Measurements from ENCODE around the gene GABBR2.

The GABBR2 gene

GRCh38 chr9:98364086-98364485, 344.6 kb downstream of the GABBR2 start:
- DNase-seq, result no peak

GRCh38 chr9:98363644-98364043, 345.1 kb downstream of the GABBR2 start:
- no peak for DNase-seq

- DNase-seq, result no peak
These were observed 346.0 kb downstream of the GABBR2 start for GRCh38 chr9:98362624-98363252.

DNA sequence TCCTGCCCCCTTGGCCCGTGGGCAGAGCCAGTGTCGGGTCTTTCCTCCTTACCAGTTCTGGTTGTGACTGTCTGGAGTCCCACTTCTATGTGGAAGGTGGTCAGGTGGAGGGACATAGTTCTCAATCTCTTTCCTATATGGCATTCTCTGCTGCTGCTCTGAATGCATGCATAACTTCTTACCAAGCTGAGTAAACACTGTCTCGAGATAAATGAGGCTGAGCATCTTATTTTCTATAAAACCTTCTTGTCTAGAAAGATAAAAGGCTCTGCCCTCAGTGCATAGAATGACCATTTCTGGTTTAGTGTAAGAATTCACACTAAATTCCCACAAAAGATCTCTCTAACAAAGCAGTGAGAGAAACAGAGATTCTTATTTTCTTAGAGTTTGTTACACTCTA, 347.1 kb downstream of the GABBR2 start:
- no peak for DNase-seq

DNA sequence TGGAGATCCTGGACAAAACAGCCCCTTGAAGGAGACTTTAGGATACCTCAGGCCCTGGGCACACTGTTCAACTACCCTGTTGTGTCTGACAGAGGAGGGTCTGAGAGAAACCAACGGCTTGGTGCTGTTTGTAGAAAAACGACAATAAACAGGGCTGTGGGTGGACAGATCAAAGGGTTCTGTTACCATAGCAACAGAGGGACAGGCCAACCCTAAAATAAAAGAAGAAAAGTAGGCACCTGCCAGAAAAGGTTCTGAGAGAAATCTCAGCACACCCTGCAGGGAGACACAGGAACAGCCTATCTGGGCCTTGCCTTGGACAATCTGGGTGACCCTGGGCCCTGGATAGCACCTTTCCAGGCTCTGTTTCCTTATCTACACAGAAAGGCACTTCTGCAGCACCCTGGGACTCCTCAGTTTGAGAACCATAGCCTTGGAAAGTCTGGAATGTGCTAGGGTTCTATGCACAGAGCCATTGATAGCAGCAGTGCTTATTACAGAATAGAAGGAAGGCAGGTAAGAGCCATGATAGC, 348.5 kb downstream of the GABBR2 start:
- DNase-seq, result no peak

- no peak for DNase-seq
These were observed 349.2 kb downstream of the GABBR2 start for GRCh38 chr9:98359569-98359968.

DNA sequence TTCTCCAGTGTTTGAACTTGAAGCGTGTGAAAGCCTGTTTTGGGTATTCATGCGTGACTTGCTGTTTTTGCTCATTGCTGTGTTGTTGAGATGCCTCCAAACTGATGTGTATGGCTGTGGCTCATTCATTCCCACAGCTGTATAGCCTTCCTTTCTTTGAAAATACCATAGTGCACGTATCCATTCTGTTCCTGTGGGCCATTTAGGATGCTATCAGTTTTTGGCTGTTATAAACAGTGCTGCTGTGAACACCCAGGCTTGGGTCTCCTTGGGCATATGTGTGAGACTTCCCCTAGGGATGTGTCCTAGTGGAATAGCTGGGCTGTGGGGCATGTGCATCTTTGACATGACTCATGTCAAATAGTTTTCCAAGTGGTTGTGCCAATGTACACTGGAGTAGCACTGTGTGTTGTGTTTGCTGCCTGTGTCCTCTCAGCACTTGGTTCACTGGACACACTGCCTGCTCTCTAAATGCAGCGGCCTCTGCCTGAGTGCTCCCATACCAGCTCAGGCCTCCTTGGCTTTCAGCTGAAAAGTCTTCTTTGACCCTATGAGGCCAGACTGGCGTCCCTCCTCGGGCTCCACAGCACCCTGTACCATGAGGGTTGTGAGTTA, 350.7 kb downstream of the GABBR2 start:
- no peak for DNase-seq

- DNase-seq, result no peak
These were observed 351.6 kb downstream of the GABBR2 start for GRCh38 chr9:98356953-98357690.

DNA sequence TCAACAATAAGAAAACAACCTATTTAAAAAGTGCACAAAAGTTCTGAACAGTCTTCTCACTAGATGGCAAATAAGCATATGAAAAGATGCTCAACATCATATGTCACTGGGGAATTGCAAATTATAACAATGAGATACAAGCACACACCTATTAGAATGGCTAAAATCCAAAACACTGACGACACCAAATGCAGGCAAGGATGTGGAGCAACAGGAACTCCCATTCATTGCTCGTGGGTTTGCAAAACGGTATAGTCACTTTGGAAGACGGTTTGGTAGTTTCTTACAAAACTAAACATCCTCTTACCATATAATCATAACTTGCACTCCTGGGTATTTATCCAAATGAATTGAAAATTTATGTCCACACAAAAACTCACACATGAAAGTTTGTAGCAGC, 352.4 kb downstream of the GABBR2 start:
- DNase-seq, result no peak

DNA sequence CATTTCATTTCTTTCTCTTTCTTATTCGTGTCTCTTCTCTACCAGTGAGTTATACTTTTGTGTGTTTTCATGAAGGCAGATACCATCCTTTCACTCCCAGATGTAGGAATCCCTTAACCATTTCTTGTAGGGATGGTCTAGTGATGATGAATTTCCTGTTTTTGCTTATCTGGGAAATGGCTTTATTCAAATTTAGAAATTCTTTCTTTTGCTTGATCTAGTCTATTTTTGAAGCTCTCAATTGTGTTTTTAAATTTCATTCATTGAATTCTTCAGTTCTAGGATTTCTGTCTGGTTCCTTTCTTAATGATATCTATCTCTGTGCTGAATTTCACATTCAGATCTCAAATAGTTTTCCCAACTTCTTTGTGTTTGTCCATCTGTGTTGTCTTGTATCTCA, 357.4 kb downstream of the GABBR2 start:
- no peak for DNase-seq

GRCh38 chr9:98347642-98348041, 361.1 kb downstream of the GABBR2 start:
- no peak for DNase-seq

DNA sequence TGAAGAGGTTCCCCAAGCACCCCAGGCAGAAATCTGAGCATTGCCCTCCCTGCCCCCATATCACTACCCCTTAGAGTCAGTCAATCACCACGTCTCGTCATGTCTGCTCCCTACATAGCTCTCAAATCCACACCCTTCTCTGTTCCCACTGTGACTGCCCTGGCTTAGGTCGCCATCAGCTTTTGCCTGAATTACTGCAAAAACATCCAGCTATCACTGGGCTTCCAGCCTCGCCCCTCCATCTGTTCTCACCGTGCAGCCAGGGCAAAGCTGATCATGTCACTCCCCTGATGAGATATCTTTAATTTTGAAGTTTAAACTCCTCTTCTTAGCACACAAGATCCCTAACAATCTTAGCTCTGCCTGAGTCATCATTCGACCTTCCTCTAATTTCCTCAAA, 363.7 kb downstream of the GABBR2 start:
- DNase-seq, result no peak

DNA sequence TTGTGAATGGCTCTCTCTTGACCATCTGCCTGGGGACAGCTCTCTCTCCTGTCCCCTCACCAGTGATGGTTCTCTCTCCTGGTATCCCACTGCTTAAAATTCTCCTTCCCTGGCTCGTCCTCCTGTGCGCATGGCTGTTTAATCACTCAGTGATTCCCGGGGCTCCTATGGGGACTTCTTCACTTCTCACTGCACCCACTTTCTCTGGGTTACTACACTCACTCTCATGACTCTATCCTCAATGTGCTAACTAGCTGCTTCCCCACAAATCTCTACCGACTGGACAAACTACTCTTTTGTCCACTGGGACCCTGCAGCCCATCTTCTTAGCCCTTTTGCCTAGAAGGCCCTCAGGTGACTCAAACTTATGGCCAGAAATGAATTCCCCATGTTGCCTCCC, 364.2 kb downstream of the GABBR2 start:
- no peak for DNase-seq

GRCh38 chr9:98342820-98343210, 365.9 kb downstream of the GABBR2 start:
- DNase-seq, result no peak

DNA sequence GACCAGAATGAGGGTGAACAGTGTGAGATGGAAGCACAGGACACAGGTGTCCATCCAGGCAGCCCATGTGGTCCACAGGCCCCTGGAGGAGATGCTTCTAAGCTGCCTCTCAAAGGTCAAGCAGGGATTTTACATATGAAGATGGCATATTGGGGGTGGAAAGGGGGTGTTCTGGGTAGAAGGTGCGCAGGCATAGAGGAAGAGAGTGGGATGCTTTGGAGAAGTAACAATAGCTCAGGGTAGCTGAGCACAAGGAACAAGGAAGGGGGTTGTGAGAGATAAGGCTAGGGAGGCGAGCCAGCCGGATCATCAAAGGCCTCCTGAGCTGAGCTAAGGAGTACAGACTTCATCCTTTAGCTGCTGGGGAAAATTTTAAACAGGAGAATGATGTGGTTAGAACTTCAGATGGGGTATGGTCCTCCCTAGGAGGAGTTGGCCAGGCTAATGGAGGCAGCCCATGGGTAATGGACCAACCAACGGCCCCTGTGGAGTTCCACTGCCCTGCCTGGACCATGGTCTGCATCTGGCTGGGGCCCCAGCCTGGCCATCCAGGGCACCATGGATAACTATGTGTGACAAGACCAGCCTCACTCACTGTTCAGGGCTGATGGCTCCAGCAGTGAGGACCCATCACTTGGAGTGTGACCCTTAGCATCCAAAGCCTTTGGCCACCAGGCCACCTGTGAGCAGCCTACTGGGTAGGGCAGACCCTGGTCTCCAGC, 366.5 kb downstream of the GABBR2 start:
- DNase-seq, result no peak

GRCh38 chr9:98341157-98342097, 367.3 kb downstream of the GABBR2 start:
- no peak for DNase-seq

- no peak for DNase-seq
These were observed 368.5 kb downstream of the GABBR2 start for GRCh38 chr9:98339987-98340800.

DNA sequence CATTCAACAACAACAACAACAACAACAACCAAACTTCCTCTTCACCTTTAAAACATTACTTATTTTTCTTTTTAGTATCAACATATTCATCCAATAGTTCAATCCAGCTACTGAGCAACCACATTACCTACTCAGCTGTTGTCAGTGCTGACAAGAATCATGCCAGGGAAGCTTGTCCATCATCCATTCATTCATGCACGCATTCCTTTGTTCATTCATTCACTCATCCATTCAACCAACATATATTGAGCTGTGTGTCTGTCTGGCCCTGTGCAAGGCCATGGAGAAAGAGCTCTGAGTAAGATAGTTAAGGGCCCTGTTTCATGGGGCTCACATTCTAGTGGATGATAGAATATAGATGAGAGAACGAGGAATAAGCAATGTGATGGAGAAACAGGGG, 373.1 kb downstream of the GABBR2 start:
- DNase-seq, result no peak

GRCh38 chr9:98334796-98335195, 373.9 kb downstream of the GABBR2 start:
- DNase-seq, result no peak

DNA sequence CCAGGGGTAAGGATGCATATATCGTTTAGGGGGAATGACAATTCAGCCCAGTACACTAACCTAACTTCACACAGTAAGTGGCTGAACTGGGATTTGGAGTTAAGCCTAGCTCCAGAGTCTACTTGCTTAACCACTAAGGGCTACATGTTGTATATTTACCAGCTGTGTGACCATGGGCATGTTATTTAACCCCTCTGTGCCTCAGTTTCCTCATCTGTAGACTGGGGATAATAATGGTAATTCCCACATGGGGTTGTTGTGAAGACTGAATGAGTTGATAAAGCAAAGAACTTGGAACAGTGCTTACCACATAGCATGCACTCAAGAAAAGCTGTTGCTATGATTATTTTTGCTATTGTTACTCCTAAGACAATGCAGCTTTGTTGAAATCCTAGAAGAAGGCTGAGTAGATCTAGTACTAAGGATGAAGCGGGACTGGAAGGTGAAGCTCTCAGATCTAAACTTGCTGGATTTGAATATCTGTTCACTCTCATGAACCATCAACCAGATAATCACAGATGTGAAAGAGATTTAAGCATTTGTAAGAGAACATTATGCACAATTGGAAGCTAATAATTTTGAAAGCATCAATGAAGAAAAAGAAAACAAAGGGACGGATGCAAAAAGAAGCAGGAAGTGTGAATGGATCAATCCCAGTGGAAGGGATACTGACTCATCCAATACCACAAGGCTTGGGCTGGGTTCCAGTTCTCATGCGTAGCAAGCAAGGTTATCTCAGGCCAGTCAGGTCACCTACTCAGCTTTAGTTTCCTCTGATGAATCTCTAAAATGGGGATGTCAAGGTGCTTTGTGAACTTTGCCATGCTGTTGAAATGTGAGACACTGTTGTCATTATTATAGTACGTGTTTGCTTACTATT, 374.8 kb downstream of the GABBR2 start:
- no peak for DNase-seq
